C4-2B (cell line): Measurements from ENCODE around the gene ATAD3B.

Experiments used
- ZFX ChIP-seq: fragments of 450-650 bp; IDR thresholded peaks from 2 replicates; pipeline ENCODE4 v1.6.1; 2017
- TF ChIP-seq, protein P1 (sequence below): fragments of 450-650 bp; conservative IDR thresholded peaks from 2 replicates; pipeline ENCODE4 v1.5.1; 2017; ENCODE audit warnings: mild to moderate bottlenecking

DNA sequence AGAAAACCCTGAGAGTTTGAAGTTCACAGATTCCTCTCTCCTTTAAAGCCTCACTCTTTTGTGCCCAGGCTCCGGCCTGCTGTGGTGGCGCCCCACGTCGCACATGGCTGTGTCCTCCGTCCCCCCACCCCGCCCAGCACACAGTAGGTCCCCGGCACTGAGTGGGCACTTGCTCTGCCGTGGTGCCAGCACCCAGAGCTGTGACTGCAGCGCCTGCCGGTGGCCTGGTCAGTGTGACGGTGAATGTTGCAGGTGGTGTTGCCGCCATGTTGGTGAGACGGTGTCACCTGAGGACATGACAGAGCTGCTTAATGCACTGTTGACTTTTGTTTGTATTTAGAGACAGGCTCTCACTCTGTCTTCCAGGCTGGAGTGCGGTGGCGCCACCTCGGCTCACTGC is 18.7 kb upstream of the ATAD3B start:
- TF ChIP-seq, protein P1, sequence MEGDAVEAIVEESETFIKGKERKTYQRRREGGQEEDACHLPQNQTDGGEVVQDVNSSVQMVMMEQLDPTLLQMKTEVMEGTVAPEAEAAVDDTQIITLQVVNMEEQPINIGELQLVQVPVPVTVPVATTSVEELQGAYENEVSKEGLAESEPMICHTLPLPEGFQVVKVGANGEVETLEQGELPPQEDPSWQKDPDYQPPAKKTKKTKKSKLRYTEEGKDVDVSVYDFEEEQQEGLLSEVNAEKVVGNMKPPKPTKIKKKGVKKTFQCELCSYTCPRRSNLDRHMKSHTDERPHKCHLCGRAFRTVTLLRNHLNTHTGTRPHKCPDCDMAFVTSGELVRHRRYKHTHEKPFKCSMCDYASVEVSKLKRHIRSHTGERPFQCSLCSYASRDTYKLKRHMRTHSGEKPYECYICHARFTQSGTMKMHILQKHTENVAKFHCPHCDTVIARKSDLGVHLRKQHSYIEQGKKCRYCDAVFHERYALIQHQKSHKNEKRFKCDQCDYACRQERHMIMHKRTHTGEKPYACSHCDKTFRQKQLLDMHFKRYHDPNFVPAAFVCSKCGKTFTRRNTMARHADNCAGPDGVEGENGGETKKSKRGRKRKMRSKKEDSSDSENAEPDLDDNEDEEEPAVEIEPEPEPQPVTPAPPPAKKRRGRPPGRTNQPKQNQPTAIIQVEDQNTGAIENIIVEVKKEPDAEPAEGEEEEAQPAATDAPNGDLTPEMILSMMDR: no peak
- no peak for TF ChIP-seq ZFX
